Ascending aorta (tissue), 2 donors: ENCODE results near the gene MLXIP. TPM values are rescaled to one million over a fixed set of nuclear protein-coding genes. Genes with fewer than 3 reads are reported as not detected.

Source experiments
- DNase-seq, 2 donors: peaks; one replicate each; pipeline ENCODE4 v3.0.0-alpha.2; 2019; ENCODE audit warnings: low spot score in 2 of 2
- H3K27ac ChIP-seq, 2 donors: fragments of 200-600 bp; sonication (generic); one replicate each; pipeline ENCODE4 v1.5.1; 2016 to 2017; ENCODE audit warnings: mild to moderate bottlenecking in 1 of 2
- H3K27me3 ChIP-seq: fragments of 200-600 bp; sonication (generic); one replicate; pipeline ENCODE4 v1.5.1; 2017
- H3K36me3 ChIP-seq, 2 donors: fragments of 200-600 bp; sonication (generic); one replicate each; pipeline ENCODE4 v1.5.1; 2016
- H3K4me1 ChIP-seq, 2 donors: fragments of 200-600 bp; sonication (generic); one replicate each; pipeline ENCODE4 v1.5.1; 2016 to 2017; ENCODE audit warnings: mild to moderate bottlenecking in 1 of 2
- H3K4me3 ChIP-seq, 2 donors: fragments of 200-600 bp; sonication (generic); one replicate each; pipeline ENCODE4 v1.5.1; 2016 to 2017; ENCODE audit warnings: mild to moderate bottlenecking in 1 of 2
- H3K9me3 ChIP-seq, 2 donors: fragments of 200-600 bp; sonication (generic); one replicate each; pipeline ENCODE4 v1.5.1; 2016
- intact Hi-C: fragments of 100-400 bp; cut with DNase I; formaldehyde crosslinking; loops from one replicate; pipeline ENCODE4 v1.15.1; 2023
- total RNA-seq: library from RNA; depleted of rRNA; stranded (reverse); fragments of >200 nt; gene quantifications from one replicate; pipeline ENCODE4 v1.1.0, GENCODE V29; 2016
- TF ChIP-seq, protein P1 (sequence below), 3 experiments: fragments of 200-600 bp in 2 of 3; fragments of 450-650 bp in 1 of 3; sonication (generic) in 2 of 3; IDR thresholded peaks; one replicate each; pipeline ENCODE4 v1.5.1; 2016 to 2019; ENCODE audit warnings: antibody characterized with exemption in 3 of 3, mild to moderate bottlenecking in 1 of 3, moderate library complexity in 1 of 3

MLXIP gene
- total RNA-seq, 1 donor from 2014 or later = 62.3 TPM

GRCh38 chr12:122042910-122043309 lies 35.6 kb upstream of the MLXIP start:
- DNase-seq = no peak
- TF ChIP-seq, protein P1, sequence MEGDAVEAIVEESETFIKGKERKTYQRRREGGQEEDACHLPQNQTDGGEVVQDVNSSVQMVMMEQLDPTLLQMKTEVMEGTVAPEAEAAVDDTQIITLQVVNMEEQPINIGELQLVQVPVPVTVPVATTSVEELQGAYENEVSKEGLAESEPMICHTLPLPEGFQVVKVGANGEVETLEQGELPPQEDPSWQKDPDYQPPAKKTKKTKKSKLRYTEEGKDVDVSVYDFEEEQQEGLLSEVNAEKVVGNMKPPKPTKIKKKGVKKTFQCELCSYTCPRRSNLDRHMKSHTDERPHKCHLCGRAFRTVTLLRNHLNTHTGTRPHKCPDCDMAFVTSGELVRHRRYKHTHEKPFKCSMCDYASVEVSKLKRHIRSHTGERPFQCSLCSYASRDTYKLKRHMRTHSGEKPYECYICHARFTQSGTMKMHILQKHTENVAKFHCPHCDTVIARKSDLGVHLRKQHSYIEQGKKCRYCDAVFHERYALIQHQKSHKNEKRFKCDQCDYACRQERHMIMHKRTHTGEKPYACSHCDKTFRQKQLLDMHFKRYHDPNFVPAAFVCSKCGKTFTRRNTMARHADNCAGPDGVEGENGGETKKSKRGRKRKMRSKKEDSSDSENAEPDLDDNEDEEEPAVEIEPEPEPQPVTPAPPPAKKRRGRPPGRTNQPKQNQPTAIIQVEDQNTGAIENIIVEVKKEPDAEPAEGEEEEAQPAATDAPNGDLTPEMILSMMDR (IDR thresholded peaks at IDR 0.05) = no peak
- Histone ChIP-seq H3K27me3 (no peaks in the 10 kb centered on the region), H3K4me3 (no peak overlapping the region), H3K27ac (no peak overlapping the region), H3K9me3 (no peaks in the 10 kb centered on the region), H3K4me1 (no peaks in the 10 kb centered on the region), H3K36me3 (peaks cover 17 to 41% of the 10 kb centered on the region in 2 donors)
- intact Hi-C loops = no loop called here

- H3K4me3 ChIP-seq = no peak overlapping the region
- H3K9me3 ChIP-seq = no peaks in the 10 kb centered on the region
- H3K27me3 ChIP-seq = no peaks in the 10 kb centered on the region
- no peak for DNase-seq
- TF ChIP-seq, protein P1 (IDR thresholded peaks at IDR 0.05) = no peak
- intact Hi-C loops = no loop called here
- no peak overlapping the region for H3K27ac ChIP-seq
- no peaks in the 10 kb centered on the region for H3K4me1 ChIP-seq
- H3K36me3 ChIP-seq = peaks cover 17 to 39% of the 10 kb centered on the region in 2 donors
These were observed 35.1 kb upstream of the MLXIP start for GRCh38 chr12:122043476-122043875.

DNA sequence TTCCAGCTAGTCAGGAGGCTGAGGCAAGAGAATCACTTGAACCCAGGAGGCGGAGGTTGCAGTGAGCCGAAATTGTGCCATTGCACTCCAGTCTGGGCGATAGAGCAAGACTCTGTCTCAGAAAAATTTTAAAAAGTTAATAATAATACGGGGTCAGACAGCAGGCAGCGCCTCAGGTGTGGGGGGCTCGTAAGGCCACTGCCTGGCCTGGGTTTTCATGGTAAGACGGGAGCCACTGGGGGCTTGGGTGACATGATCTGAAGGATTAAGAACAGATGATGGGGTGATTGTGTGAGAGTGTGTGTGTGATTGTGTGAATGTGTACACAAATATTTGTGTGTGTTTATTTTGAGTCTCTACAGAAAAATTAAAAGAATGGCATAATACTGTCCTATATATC lies 33.3 kb upstream of the MLXIP start:
- TF ChIP-seq, protein P1 (IDR thresholded peaks at IDR 0.05) = no peak
- Histone ChIP-seq H3K4me1 (no peaks in the 10 kb centered on the region), H3K27me3 (no peaks in the 10 kb centered on the region), H3K36me3 (peaks cover 17 to 32% of the 10 kb centered on the region in 2 donors), H3K27ac (no peak overlapping the region), H3K9me3 (no peaks in the 10 kb centered on the region), H3K4me3 (no peak overlapping the region)
- no peak for DNase-seq
- intact Hi-C loops = no loop called here

DNA sequence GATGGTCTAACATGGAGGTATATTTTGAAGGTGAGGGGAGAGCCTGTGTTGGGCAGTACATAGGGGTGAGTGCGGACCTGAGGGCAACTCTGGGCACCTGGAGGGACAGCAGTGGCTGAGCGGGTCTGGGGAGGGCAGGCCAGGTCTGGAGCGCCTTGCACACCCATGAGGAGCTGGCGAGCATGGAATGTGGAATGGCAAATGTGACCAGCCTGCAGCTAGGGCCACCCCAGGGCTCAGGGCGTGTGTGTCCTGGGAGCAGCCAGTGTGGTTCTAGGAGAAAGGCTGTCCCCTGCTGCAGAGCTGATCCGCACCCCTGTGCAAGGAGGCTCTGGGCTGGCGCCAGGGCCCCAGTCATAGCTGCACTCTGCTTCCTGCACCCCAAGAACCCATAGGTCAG lies 32.4 kb upstream of the MLXIP start:
- Histone ChIP-seq H3K27me3 (no peaks in the 10 kb centered on the region), H3K4me3 (no peak overlapping the region), H3K9me3 (no peaks in the 10 kb centered on the region), H3K27ac (no peak overlapping the region), H3K4me1 (peaks cover 0 to 4% of the 10 kb centered on the region in 2 donors), H3K36me3 (peaks cover 17 to 32% of the 10 kb centered on the region in 2 donors)
- intact Hi-C loops = no loop called here
- DNase-seq = no peak
- TF ChIP-seq, protein P1 (IDR thresholded peaks at IDR 0.05) = no peak

- Histone ChIP-seq H3K36me3 (peaks cover 17 to 25% of the 10 kb centered on the region in 2 donors), H3K4me1 (peaks cover 0 to 5% of the 10 kb centered on the region in 2 donors), H3K9me3 (no peaks in the 10 kb centered on the region), H3K4me3 (no peak overlapping the region), H3K27ac (no peak overlapping the region), H3K27me3 (no peaks in the 10 kb centered on the region)
- TF ChIP-seq, protein P1 (IDR thresholded peaks at IDR 0.05) = no peak
- intact Hi-C loops = no loop called here
- no peak for DNase-seq
These were observed 30.4 kb upstream of the MLXIP start for GRCh38 chr12:122048151-122048550.

GRCh38 chr12:122049827-122050226 lies 28.7 kb upstream of the MLXIP start:
- Histone ChIP-seq H3K9me3 (no peaks in the 10 kb centered on the region), H3K36me3 (peaks cover 8 to 12% of the 10 kb centered on the region in 2 donors), H3K27me3 (no peaks in the 10 kb centered on the region), H3K4me3 (no peak overlapping the region), H3K4me1 (peaks cover 0 to 5% of the 10 kb centered on the region in 2 donors), H3K27ac (peak overlapping the region in 1 of 2 donors; percentile 78)
- intact Hi-C loops = no loop called here
- TF ChIP-seq, protein P1 (IDR thresholded peaks at IDR 0.05) = no peak
- no peak for DNase-seq
